Cardiac muscle cell (in vitro differentiated cells and primary cell): Measurements from ENCODE around the gene LRP11. TPM values are rescaled to one million over a fixed set of nuclear protein-coding genes. Genes with fewer than 3 reads are reported as not detected.

Source experiments
- DNase-seq, 2 donors: peaks; one replicate each; pipeline versions ENCODE4 v3.0.0 to v3.0.0-alpha.2; 2010 to 2017; ENCODE audit warnings: low read depth in 1 of 2, low spot score in 1 of 2
- H3K27ac ChIP-seq: fragments of 200-600 bp; sonication (generic); 2 replicates; pipeline ENCODE4 v1.5.1; 2016
- H3K27me3 ChIP-seq: fragments of 200-600 bp; sonication (generic); 2 replicates; pipeline ENCODE4 v1.6.0; 2016; ENCODE audit warnings: control low read depth
- H3K36me3 ChIP-seq: fragments of 200-600 bp; sonication (generic); 2 replicates; pipeline ENCODE4 v1.5.1; 2016; ENCODE audit warnings: control low read depth
- H3K4me1 ChIP-seq: fragments of 200-600 bp; sonication (generic); 2 replicates; pipeline ENCODE4 v1.8.1; 2017; ENCODE audit warnings: low read depth, mild to moderate bottlenecking, mixed run types
- H3K4me3 ChIP-seq: fragments of 200-600 bp; sonication (generic); 2 replicates; pipeline ENCODE4 v1.5.1; 2016; ENCODE audit warnings: mild to moderate bottlenecking
- H3K9me3 ChIP-seq: fragments of 200-600 bp; sonication (generic); 2 replicates; pipeline ENCODE4 v1.5.1; 2017; ENCODE audit warnings: low read depth, mild to moderate bottlenecking, control low read depth
- polyA plus RNA-seq: library from polyadenylated mRNA; unstranded; fragments of >200 nt; fragmentation: Nextera tagmentation; extraction: Ambion mirVana; gene quantifications from 2 replicates; pipeline ENCODE4 v1.2.1, GENCODE V29; 2016
- total RNA-seq: library from RNA; depleted of rRNA; stranded (reverse); fragments of >200 nt; gene quantifications from 2 replicates; pipeline ENCODE4 v1.2.3, GENCODE V29; 2016
- TF ChIP-seq, protein P1 (sequence below): IDR thresholded peaks from 2 replicates; pipeline ENCODE4 v1.5.1; 2012; ENCODE audit warnings: low read depth, mild to moderate bottlenecking, low read length

The LRP11 gene
- total and polyA plus RNA-seq, 2 experiments from 2014 or later: 11.3 to 17.7 TPM

DNA sequence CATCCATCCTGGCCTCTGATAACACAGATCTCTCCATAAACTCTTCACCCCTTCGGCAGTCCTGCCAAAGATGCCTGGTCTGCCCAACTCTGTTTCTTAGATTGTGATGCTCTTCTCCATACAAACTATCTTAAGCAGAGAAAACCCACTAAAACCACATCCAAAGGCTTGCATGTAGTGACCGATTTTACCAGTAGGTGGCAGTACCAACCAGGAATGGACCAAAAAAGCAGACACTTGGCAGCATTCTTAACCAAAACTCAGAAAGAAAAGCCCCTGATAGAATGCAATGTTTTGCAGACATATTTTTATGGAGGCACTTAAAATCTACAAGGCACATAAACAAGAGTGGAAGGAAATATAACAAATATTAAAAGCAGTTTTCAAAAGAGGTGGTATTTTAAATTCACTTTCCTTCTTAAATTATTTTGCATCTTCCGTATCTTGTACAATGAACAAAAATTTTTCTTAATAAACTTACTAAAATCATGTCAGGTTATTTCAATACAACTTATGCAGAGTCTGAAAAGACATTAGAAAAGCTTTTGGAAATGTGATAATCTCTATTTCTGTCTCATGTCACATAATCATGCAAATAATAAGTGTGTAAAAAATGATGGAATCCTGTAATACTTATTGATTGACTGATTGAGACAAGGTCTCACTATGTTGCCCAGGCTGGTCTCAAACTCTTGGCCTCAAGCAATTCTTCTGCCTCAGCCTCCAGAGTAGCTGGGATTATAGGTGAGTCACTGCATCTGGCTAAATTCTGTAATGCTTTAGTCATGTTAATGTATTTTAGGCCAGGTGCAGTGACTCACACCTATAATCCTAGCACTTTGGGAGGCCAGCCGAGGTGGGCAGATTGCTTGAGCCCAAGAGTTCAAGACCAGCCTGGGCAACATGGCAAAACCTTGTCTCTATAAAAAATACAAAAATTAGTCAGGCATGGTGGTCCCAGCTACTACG, 29.4 kb downstream of the LRP11 start:
- no peaks in the 10 kb centered on the region for H3K36me3 ChIP-seq
- H3K9me3 ChIP-seq: no peaks in the 10 kb centered on the region
- DNase-seq: peak; percentile 62 to 82
- no peaks in the 10 kb centered on the region for H3K4me1 ChIP-seq
- no peak overlapping the region for H3K4me3 ChIP-seq
- H3K27ac ChIP-seq: no peak overlapping the region
- TF ChIP-seq, protein P1, sequence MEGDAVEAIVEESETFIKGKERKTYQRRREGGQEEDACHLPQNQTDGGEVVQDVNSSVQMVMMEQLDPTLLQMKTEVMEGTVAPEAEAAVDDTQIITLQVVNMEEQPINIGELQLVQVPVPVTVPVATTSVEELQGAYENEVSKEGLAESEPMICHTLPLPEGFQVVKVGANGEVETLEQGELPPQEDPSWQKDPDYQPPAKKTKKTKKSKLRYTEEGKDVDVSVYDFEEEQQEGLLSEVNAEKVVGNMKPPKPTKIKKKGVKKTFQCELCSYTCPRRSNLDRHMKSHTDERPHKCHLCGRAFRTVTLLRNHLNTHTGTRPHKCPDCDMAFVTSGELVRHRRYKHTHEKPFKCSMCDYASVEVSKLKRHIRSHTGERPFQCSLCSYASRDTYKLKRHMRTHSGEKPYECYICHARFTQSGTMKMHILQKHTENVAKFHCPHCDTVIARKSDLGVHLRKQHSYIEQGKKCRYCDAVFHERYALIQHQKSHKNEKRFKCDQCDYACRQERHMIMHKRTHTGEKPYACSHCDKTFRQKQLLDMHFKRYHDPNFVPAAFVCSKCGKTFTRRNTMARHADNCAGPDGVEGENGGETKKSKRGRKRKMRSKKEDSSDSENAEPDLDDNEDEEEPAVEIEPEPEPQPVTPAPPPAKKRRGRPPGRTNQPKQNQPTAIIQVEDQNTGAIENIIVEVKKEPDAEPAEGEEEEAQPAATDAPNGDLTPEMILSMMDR: peak; percentile 89
- no peaks in the 10 kb centered on the region for H3K27me3 ChIP-seq

DNA sequence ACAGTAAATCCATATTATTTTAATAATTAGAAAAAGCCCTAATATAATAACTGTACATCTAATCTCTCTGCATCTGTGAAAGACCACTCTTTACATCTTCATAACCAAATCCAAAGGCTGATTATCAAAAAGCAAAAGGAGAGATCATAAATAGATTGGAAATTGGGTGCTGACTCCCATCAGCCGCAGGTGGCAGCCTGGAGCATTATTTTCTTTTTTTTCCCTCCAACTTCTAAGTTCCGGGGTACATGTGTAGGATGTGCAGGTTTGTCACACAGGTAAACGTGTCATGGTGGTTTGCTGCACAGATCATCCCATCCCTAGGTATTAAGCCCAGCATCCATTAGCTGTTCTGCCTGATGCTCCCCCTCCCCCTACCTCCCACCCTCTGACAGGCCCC, 30.5 kb downstream of the LRP11 start:
- TF ChIP-seq, protein P1: no peak
- no peak for DNase-seq
- Histone ChIP-seq H3K4me1 (no peaks in the 10 kb centered on the region), H3K27ac (no peak overlapping the region), H3K9me3 (no peaks in the 10 kb centered on the region), H3K36me3 (no peaks in the 10 kb centered on the region), H3K4me3 (no peak overlapping the region), H3K27me3 (no peaks in the 10 kb centered on the region)

DNA sequence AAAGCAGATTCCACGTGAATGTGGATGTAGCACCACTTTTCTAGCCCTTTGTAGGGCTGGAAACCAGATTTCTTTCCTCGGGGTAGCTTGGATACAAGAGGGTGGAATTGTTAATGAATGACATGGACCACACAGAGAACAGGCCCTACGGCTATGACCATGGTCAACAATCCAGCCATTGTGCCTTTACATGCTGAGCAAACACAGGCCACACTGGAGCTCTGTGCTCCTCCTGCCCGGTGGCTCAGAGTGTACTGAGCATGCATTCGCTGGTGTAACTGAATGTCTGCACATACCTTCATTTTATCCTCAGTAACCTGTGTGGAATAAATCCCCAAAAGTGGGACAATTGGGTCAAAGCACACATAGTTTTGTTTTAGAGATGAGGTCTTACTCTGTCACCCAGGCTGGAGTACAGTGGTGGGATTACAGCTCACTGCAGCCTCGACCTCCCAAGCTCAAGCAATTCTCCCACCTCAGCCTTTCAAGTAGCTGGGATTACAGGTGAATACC, 32.8 kb downstream of the LRP11 start:
- Histone ChIP-seq H3K4me3 (no peak overlapping the region), H3K27ac (no peak overlapping the region), H3K4me1 (no peaks in the 10 kb centered on the region), H3K36me3 (no peaks in the 10 kb centered on the region), H3K9me3 (no peaks in the 10 kb centered on the region), H3K27me3 (no peaks in the 10 kb centered on the region)
- TF ChIP-seq, protein P1: no peak
- no peak for DNase-seq

DNA sequence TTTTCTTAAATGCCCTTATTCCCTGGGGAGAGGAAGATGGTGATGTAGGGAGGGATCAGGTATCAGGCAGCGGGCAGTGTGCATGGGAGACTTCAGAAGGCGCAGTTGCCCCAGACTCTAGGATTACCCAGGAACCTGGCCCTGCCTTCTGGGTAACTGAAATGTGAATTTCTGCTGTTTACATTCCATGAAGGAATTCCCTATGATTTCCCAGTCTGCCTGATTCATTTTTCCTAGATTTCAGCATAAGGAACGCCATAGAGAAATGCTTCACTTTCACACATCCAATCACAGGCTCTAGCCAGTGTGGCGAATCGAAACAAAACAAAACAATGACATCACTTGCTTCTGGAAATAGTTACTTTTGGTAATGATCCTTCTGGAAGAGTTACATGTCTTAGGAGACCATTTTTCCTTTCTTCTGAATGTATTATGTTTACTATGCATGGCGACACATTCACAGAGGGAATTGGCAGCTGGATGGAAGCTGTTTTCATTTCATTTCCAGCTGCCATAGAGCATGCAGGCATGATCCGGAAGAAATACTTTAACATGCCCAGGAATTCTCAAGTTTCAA, 33.3 kb downstream of the LRP11 start:
- no peak overlapping the region for H3K27ac ChIP-seq
- H3K4me3 ChIP-seq: no peak overlapping the region
- H3K27me3 ChIP-seq: no peaks in the 10 kb centered on the region
- no peaks in the 10 kb centered on the region for H3K9me3 ChIP-seq
- no peaks in the 10 kb centered on the region for H3K36me3 ChIP-seq
- DNase-seq: no peak
- TF ChIP-seq, protein P1: no peak
- no peaks in the 10 kb centered on the region for H3K4me1 ChIP-seq

DNA sequence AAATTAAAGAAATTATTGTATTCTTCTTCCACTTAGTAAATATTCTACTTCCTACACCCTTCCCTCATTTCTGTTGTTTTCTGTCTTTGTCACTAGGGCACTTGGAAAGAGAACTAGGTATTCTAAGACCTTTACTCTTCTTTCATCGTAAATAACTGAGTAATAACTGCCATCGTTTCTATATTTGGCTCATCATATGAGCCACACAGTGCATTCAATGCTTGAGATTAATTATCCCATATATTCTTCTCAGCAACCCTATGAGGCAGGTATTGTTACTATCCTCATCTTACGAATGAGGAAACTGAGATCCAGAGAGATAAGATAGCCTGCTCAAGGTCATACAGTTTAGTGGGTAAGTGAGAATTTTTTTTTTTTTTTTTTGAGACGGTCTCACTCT, 38.9 kb downstream of the LRP11 start:
- Histone ChIP-seq H3K36me3 (no peaks in the 10 kb centered on the region), H3K27me3 (no peaks in the 10 kb centered on the region), H3K27ac (no peak overlapping the region), H3K4me3 (no peak overlapping the region), H3K4me1 (peaks cover 5% of the 10 kb centered on the region), H3K9me3 (no peaks in the 10 kb centered on the region)
- TF ChIP-seq, protein P1: no peak
- DNase-seq: no peak
